ENCODE measurements around the gene NHSL1.

NHSL1 gene

DNA sequence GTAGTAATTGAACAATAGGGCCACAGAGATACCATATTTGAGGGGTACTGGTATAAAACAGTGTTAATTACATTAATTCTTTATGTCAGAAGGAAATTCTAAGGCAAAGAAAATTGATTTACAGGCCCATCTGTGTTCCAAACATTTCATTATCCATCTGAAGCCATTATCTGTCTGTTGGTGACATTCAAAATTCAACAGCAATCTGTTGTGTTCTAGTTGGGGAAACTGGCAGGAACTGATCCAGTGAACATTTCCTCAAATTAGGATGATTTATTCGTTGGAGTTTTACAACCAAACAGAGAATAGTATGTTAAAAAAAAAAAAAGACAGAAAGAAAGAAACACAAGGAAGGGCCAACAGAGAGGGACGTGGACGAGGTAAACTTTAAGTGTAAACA, 65.2 kb downstream of the NHSL1 start (continued):
- TF ChIP-seq ZNF184 (tag by site-specific recombination; IDR thresholded peaks at IDR 0.05) (no peak), ZNF530 (tag by site-specific recombination; IDR thresholded peaks at IDR 0.05; ENCODE audit: low read depth) (no peak), ZNF2 (tag by site-specific recombination; IDR thresholded peaks at IDR 0.05) (no peak)
- TF ChIP-seq, protein P1, sequence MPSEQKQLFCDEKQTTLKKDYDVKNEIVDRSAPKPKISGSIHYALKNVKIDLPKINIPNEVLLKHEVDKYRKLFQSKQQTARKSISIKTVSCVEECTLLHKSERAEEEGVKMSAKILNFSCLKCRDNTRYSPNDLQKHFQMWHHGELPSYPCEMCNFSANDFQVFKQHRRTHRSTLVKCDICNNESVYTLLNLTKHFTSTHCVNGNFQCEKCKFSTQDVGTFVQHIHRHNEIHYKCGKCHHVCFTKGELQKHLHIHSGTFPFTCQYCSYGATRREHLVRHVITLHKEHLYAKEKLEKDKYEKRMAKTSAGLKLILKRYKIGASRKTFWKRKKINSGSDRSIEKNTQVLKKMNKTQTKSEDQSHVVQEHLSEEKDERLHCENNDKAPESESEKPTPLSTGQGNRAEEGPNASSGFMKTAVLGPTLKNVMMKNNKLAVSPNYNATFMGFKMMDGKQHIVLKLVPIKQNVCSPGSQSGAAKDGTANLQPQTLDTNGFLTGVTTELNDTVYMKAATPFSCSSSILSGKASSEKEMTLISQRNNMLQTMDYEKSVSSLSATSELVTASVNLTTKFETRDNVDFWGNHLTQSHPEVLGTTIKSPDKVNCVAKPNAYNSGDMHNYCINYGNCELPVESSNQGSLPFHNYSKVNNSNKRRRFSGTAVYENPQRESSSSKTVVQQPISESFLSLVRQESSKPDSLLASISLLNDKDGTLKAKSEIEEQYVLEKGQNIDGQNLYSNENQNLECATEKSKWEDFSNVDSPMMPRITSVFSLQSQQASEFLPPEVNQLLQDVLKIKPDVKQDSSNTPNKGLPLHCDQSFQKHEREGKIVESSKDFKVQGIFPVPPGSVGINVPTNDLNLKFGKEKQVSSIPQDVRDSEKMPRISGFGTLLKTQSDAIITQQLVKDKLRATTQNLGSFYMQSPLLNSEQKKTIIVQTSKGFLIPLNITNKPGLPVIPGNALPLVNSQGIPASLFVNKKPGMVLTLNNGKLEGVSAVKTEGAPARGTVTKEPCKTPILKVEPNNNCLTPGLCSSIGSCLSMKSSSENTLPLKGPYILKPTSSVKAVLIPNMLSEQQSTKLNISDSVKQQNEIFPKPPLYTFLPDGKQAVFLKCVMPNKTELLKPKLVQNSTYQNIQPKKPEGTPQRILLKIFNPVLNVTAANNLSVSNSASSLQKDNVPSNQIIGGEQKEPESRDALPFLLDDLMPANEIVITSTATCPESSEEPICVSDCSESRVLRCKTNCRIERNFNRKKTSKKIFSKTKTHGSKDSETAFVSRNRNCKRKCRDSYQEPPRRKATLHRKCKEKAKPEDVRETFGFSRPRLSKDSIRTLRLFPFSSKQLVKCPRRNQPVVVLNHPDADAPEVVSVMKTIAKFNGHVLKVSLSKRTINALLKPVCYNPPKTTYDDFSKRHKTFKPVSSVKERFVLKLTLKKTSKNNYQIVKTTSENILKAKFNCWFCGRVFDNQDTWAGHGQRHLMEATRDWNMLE (tag by site-specific recombination; conservative IDR thresholded peaks at IDR 0.05; ENCODE audit: low read depth) = no peak
- TF ChIP-seq, protein P2, sequence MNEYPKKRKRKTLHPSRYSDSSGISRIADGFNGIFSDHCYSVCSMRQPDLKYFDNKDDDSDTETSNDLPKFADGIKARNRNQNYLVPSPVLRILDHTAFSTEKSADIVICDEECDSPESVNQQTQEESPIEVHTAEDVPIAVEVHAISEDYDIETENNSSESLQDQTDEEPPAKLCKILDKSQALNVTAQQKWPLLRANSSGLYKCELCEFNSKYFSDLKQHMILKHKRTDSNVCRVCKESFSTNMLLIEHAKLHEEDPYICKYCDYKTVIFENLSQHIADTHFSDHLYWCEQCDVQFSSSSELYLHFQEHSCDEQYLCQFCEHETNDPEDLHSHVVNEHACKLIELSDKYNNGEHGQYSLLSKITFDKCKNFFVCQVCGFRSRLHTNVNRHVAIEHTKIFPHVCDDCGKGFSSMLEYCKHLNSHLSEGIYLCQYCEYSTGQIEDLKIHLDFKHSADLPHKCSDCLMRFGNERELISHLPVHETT (tag by site-specific recombination; IDR thresholded peaks at IDR 0.05) = no peak

DNA sequence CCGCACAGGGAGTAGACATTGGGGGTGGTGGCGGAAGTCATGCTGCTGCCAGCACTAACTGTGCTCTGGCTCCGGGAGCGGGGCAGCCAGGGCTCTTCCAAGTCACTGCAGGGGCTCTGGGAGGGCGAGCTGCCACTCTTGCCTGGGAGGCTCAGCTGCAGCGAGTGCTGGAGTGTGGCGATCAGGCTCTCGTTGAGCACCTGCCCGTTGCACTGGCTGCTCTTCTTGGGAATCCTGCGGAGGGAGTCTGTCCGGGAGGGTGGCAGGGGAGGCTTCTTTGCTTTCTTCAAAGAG, 67.3 kb downstream of the NHSL1 start:
- Histone ChIP-seq H3K4me1 (ENCODE audit: control insufficient read depth, insufficient read depth, low read length) (no peaks in the 10 kb centered on the region), H3K9me3 (ENCODE audit: control insufficient read depth, insufficient read depth, low read depth, low read length) (no peaks in the 10 kb centered on the region), H3K4me3 (ENCODE audit: low read depth, low read length) (no peak overlapping the region), H3K36me3 (ENCODE audit: control insufficient read depth in 2 of 2, insufficient read depth in 1 of 2, low read length in 2 of 2) (peaks cover 0 to 30% of the 10 kb centered on the region in 2 experiments; a peak in 1 of 3 replicates), H3K27ac (ENCODE audit: extremely low read depth, low read depth, low read length) (no peak overlapping the region)
- CTCF ChIA-PET = interaction anchor here (0.6 to 7.5 kb wide), 4 partner anchors 12 to 77 kb away, joined by 3 to 125 read pairs (median 4); no protein-coding TSS in a partner anchor
- POLR2A ChIA-PET = no interaction called here
- TF ChIP-seq ZBTB7A (tag by site-specific recombination; IDR thresholded peaks at IDR 0.05; ENCODE audit: low read depth) (no peak), ZBTB17 (tag by site-specific recombination; IDR thresholded peaks at IDR 0.05) (no peak), ZNF558 (tag by site-specific recombination; IDR thresholded peaks at IDR 0.05) (no peak), ZNF221 (tag by site-specific recombination; IDR thresholded peaks at IDR 0.05; ENCODE audit: borderline replicate concordance) (no peak), ZNF239 (tag by site-specific recombination; IDR thresholded peaks at IDR 0.05) (no peak), FEZF1 (tag by site-specific recombination; IDR thresholded peaks at IDR 0.05) (no peak), SETDB1 (IDR thresholded peaks at IDR 0.05; ENCODE audit: insufficient read length, low read length) (no peak), ZNF549 (tag by site-specific recombination; IDR thresholded peaks at IDR 0.05) (no peak), ZNF530 (tag by site-specific recombination; IDR thresholded peaks at IDR 0.05; ENCODE audit: low read depth) (no peak), ZNF169 (tag by site-specific recombination; IDR thresholded peaks at IDR 0.05) (no peak), ZNF48 (tag by site-specific recombination; IDR thresholded peaks at IDR 0.05) (no peak), ZNF37A (tag by site-specific recombination; IDR thresholded peaks at IDR 0.05) (no peak)
- TF ChIP-seq, protein P3, sequence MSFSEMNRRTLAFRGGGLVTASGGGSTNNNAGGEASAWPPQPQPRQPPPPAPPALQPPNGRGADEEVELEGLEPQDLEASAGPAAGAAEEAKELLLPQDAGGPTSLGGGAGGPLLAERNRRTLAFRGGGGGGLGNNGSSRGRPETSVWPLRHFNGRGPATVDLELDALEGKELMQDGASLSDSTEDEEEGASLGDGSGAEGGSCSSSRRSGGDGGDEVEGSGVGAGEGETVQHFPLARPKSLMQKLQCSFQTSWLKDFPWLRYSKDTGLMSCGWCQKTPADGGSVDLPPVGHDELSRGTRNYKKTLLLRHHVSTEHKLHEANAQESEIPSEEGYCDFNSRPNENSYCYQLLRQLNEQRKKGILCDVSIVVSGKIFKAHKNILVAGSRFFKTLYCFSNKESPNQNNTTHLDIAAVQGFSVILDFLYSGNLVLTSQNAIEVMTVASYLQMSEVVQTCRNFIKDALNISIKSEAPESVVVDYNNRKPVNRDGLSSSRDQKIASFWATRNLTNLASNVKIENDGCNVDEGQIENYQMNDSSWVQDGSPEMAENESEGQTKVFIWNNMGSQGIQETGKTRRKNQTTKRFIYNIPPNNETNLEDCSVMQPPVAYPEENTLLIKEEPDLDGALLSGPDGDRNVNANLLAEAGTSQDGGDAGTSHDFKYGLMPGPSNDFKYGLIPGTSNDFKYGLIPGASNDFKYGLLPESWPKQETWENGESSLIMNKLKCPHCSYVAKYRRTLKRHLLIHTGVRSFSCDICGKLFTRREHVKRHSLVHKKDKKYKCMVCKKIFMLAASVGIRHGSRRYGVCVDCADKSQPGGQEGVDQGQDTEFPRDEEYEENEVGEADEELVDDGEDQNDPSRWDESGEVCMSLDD (tag by site-specific recombination; IDR thresholded peaks at IDR 0.05) = no peak
- TF ChIP-seq, protein P4, sequence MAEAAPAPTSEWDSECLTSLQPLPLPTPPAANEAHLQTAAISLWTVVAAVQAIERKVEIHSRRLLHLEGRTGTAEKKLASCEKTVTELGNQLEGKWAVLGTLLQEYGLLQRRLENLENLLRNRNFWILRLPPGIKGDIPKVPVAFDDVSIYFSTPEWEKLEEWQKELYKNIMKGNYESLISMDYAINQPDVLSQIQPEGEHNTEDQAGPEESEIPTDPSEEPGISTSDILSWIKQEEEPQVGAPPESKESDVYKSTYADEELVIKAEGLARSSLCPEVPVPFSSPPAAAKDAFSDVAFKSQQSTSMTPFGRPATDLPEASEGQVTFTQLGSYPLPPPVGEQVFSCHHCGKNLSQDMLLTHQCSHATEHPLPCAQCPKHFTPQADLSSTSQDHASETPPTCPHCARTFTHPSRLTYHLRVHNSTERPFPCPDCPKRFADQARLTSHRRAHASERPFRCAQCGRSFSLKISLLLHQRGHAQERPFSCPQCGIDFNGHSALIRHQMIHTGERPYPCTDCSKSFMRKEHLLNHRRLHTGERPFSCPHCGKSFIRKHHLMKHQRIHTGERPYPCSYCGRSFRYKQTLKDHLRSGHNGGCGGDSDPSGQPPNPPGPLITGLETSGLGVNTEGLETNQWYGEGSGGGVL (tag by site-specific recombination; IDR thresholded peaks at IDR 0.05) = no peak
- TF ChIP-seq, protein P5, sequence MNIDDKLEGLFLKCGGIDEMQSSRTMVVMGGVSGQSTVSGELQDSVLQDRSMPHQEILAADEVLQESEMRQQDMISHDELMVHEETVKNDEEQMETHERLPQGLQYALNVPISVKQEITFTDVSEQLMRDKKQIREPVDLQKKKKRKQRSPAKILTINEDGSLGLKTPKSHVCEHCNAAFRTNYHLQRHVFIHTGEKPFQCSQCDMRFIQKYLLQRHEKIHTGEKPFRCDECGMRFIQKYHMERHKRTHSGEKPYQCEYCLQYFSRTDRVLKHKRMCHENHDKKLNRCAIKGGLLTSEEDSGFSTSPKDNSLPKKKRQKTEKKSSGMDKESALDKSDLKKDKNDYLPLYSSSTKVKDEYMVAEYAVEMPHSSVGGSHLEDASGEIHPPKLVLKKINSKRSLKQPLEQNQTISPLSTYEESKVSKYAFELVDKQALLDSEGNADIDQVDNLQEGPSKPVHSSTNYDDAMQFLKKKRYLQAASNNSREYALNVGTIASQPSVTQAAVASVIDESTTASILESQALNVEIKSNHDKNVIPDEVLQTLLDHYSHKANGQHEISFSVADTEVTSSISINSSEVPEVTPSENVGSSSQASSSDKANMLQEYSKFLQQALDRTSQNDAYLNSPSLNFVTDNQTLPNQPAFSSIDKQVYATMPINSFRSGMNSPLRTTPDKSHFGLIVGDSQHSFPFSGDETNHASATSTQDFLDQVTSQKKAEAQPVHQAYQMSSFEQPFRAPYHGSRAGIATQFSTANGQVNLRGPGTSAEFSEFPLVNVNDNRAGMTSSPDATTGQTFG (tag by site-specific recombination; IDR thresholded peaks at IDR 0.05; ENCODE audit: borderline replicate concordance) = no peak
- TF ChIP-seq, protein P6, sequence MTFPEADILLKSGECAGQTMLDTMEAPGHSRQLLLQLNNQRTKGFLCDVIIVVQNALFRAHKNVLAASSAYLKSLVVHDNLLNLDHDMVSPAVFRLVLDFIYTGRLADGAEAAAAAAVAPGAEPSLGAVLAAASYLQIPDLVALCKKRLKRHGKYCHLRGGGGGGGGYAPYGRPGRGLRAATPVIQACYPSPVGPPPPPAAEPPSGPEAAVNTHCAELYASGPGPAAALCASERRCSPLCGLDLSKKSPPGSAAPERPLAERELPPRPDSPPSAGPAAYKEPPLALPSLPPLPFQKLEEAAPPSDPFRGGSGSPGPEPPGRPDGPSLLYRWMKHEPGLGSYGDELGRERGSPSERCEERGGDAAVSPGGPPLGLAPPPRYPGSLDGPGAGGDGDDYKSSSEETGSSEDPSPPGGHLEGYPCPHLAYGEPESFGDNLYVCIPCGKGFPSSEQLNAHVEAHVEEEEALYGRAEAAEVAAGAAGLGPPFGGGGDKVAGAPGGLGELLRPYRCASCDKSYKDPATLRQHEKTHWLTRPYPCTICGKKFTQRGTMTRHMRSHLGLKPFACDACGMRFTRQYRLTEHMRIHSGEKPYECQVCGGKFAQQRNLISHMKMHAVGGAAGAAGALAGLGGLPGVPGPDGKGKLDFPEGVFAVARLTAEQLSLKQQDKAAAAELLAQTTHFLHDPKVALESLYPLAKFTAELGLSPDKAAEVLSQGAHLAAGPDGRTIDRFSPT (tag by site-specific recombination; IDR thresholded peaks at IDR 0.05) = no peak
